Stimulated activated naive CD8-positive, alpha-beta T cell treated with anti-CD3 and anti-CD28 coated beads, Interleukin-15, Interleukin-2, amounts not matched to agents 100 U/mL and 50 U/mL, for 24 hours (primary cell): ENCODE data around the gene DYNLRB2.
A peak's percentile ranks its signal among the peaks of the same experiment; 100 is the strongest.

Source experiments
- ATAC-seq: fragments of 150-1000 bp; cut with Tn5 transposase; one replicate; pipeline ENCODE4 v1.10.0; 2021
- DNase-seq: peaks from one replicate; pipeline ENCODE4 v3.0.0; 2021

Gene DYNLRB2

GRCh38 chr16:80552277-80552676 lies 11.5 kb downstream of the DYNLRB2 start:
- DNase-seq = no peak
- no peak for ATAC-seq

- ATAC-seq = no peak
- DNase-seq = no peak
Observed at GRCh38 chr16:80554033-80554432, 13.2 kb downstream of the DYNLRB2 start.

GRCh38 chr16:80556481-80556880 lies 15.7 kb downstream of the DYNLRB2 start:
- DNase-seq (no peak), ATAC-seq (no peak)

- DNase-seq = no peak
- ATAC-seq = no peak
Observed at GRCh38 chr16:80557037-80557436, 16.2 kb downstream of the DYNLRB2 start.

GRCh38 chr16:80559369-80559768 lies 18.6 kb downstream of the DYNLRB2 start:
- DNase-seq = no peak
- no peak for ATAC-seq

GRCh38 chr16:80563066-80563465 lies 22.3 kb downstream of the DYNLRB2 start:
- no peak for ATAC-seq
- no peak for DNase-seq

GRCh38 chr16:80564394-80564793 lies 23.6 kb downstream of the DYNLRB2 start:
- DNase-seq (no peak), ATAC-seq (no peak)

- peak; percentile 97 for ATAC-seq
- DNase-seq = peak; percentile 78
Observed at GRCh38 chr16:80569440-80570105, 28.8 kb downstream of the DYNLRB2 start.

- DNase-seq = peak; percentile 41
- ATAC-seq = peak; percentile 41
Observed at GRCh38 chr16:80570106-80570478, 29.3 kb downstream of the DYNLRB2 start.

GRCh38 chr16:80573700-80574120 lies 32.9 kb downstream of the DYNLRB2 start:
- ATAC-seq (no peak), DNase-seq (no peak)

- ATAC-seq (no peak), DNase-seq (no peak)
Observed at GRCh38 chr16:80576343-80576912, 35.6 kb downstream of the DYNLRB2 start.

- DNase-seq = no peak
- ATAC-seq = no peak
Observed at GRCh38 chr16:80577485-80578280, 36.9 kb downstream of the DYNLRB2 start.

GRCh38 chr16:80580109-80580832 lies 39.5 kb downstream of the DYNLRB2 start:
- peak; percentile 70 for DNase-seq
- ATAC-seq = peak; percentile 85

- DNase-seq = peak; percentile 62
- ATAC-seq = peak; percentile 38
Observed at GRCh38 chr16:80583466-80583865, 42.7 kb downstream of the DYNLRB2 start.

- peak; percentile 39 for ATAC-seq
Observed at GRCh38 chr16:80585764-80586163, 45.0 kb downstream of the DYNLRB2 start.

GRCh38 chr16:80586476-80586875 lies 45.7 kb downstream of the DYNLRB2 start:
- ATAC-seq (no peak), DNase-seq (no peak)

More at GRCh38 chr16:80585764-80586163, 45.0 kb downstream of the DYNLRB2 start:
- no peak for DNase-seq

GRCh38 chr16:80587071-80587470 lies 46.3 kb downstream of the DYNLRB2 start:
- ATAC-seq = no peak
- DNase-seq = no peak

- ATAC-seq = peak; percentile 86
- DNase-seq = peak; percentile 26
Observed at GRCh38 chr16:80591071-80591915, 50.5 kb downstream of the DYNLRB2 start.

GRCh38 chr16:80592273-80592672 lies 51.5 kb downstream of the DYNLRB2 start:
- ATAC-seq (no peak), DNase-seq (no peak)

- DNase-seq = no peak
- no peak for ATAC-seq
Observed at GRCh38 chr16:80594756-80595155, 54.0 kb downstream of the DYNLRB2 start.

GRCh38 chr16:80596507-80597207 lies 55.9 kb downstream of the DYNLRB2 start:
- no peak for DNase-seq
- ATAC-seq = no peak
